ENCODE measurements around the gene ANGPT4. TPM values are rescaled to one million over a fixed set of nuclear protein-coding genes. Genes with fewer than 3 reads are reported as not detected.

Gene ANGPT4
- total RNA-seq (not detected), polyA plus RNA-seq (not detected)

DNA sequence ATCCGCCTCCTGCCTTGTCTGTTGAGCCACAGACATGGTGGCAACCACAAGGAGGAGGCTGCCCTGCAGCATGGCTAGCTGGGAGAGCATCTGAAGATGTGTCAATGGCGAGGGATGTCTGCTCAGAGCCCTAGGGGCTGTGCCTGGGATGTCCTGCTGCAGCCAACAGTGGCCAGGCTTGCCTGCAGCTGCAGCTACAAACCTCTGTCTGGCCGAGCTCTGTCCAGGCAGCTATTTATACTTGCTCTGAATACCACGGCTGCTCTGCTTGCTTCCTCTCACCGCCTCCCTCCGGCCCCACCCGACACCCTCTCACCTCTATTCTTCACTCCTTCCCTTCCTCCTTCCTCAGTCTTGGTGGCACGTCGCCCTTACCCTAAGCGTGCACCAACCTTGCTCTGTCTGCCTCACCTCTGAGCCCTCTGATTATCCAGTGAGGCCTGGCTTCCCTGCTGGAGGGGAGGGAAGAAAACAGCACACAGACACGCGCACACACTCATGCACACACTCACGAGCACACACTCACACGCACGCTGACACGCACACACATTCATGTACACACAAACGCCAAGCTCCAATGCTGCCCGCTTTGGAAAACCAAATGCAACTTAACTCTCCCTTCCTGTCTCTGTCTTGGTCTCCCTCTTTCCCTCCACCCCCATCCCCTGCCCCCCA is at the start of gene ANGPT4:
Gene ANGPT4 (minus strand): TSS at position 210 of the 675 bp plus-strand sequence. CDS start 120 bp downstream, at position 90.
- H3K4me3 ChIP-seq (ENCODE audit: low read length in 2 of 2) = no peak within 1 kb of the TSS
- H3K36me3 ChIP-seq (ENCODE audit: insufficient read depth, low read length) = no peaks in the 10 kb centered on the region
- DNase-seq = no peak
- H3K4me3 Mint-ChIP-seq = no peak within 1 kb of the TSS
- H3K27me3 Mint-ChIP-seq = peaks cover 7 to 15% of the 10 kb centered on the region in 2 donors
- H3K4me1 ChIP-seq (ENCODE audit: insufficient read depth, low read length) = no peaks in the 10 kb centered on the region
- H3K27me3 ChIP-seq (ENCODE audit: insufficient read depth, low read length) = no peaks in the 10 kb centered on the region
- H3K36me3 Mint-ChIP-seq = no peaks in the 10 kb centered on the region
- no peaks in the 10 kb centered on the region for H3K9me3 ChIP-seq (ENCODE audit: control insufficient read depth in 1 of 2, low read length in 2 of 2)
- H3K4me1 Mint-ChIP-seq = peaks cover 0 to 2% (median 0%) of the 10 kb centered on the region in 4 donors
- H3K27ac Mint-ChIP-seq = no peak within 1 kb of the TSS
- intact Hi-C loops (cut with micrococcal nuclease) = no loop called here
- ChIA-PET CTCF (ENCODE audit: partially characterized antibody) (interaction anchor here (1.0 kb wide), 1 partner anchor 39 kb away, joined by 3 read pairs; no protein-coding TSS in a partner anchor), POLR2A (ENCODE audit: partially characterized antibody) (no interaction called here)
- H3K9me3 Mint-ChIP-seq = peaks cover 0 to 4% (median 0%) of the 10 kb centered on the region in 8 donors
- H3K27ac ChIP-seq (ENCODE audit: low read depth, low read length) = no peak within 1 kb of the TSS

GRCh38 chr20:963795-964194 is 47.7 kb upstream of the ANGPT4 start:
- Mint-ChIP-seq H3K9me3 (no peaks in the 10 kb centered on the region), H3K36me3 (no peaks in the 10 kb centered on the region), H3K27me3 (peaks cover 6 to 34% of the 10 kb centered on the region in 2 donors), H3K27ac (no peak overlapping the region), H3K4me1 (no peaks in the 10 kb centered on the region), H3K4me3 (no peak overlapping the region)
- Histone ChIP-seq H3K36me3 (ENCODE audit: insufficient read depth, low read length) (no peaks in the 10 kb centered on the region), H3K27me3 (ENCODE audit: insufficient read depth, low read length) (no peaks in the 10 kb centered on the region), H3K9me3 (ENCODE audit: control insufficient read depth in 1 of 2, low read length in 2 of 2) (no peaks in the 10 kb centered on the region), H3K4me1 (ENCODE audit: insufficient read depth, low read length) (no peaks in the 10 kb centered on the region), H3K27ac (ENCODE audit: low read depth, low read length) (no peak overlapping the region), H3K4me3 (ENCODE audit: low read length in 2 of 2) (no peak overlapping the region)
- no peak for DNase-seq
- intact Hi-C loops (cut with micrococcal nuclease) = no loop called here
- CTCF ChIA-PET (ENCODE audit: partially characterized antibody) = interaction anchor here (1.2 kb wide), 1 partner anchor 8 kb away, joined by 3 read pairs; no protein-coding TSS in a partner anchor
- POLR2A ChIA-PET (ENCODE audit: partially characterized antibody) = no interaction called here

- H3K27ac ChIP-seq (ENCODE audit: low read depth, low read length) = no peak overlapping the region
- Mint-ChIP-seq H3K4me1 (no peaks in the 10 kb centered on the region), H3K9me3 (no peaks in the 10 kb centered on the region), H3K27me3 (peaks cover 9 to 34% of the 10 kb centered on the region in 2 donors), H3K36me3 (no peaks in the 10 kb centered on the region), H3K27ac (no peak overlapping the region), H3K4me3 (no peak overlapping the region)
- no peaks in the 10 kb centered on the region for H3K27me3 ChIP-seq (ENCODE audit: insufficient read depth, low read length)
- intact Hi-C loops (cut with micrococcal nuclease) = no loop called here
- ChIA-PET CTCF (ENCODE audit: partially characterized antibody) (interaction anchor here (10.8 kb wide), 1 partner anchor 146 kb away, joined by 239 read pairs; no protein-coding TSS in a partner anchor), POLR2A (ENCODE audit: partially characterized antibody) (no interaction called here)
- H3K36me3 ChIP-seq (ENCODE audit: insufficient read depth, low read length) = no peaks in the 10 kb centered on the region
- no peak overlapping the region for H3K4me3 ChIP-seq (ENCODE audit: low read length in 2 of 2)
- DNase-seq = no peak
- no peaks in the 10 kb centered on the region for H3K4me1 ChIP-seq (ENCODE audit: insufficient read depth, low read length)
- no peaks in the 10 kb centered on the region for H3K9me3 ChIP-seq (ENCODE audit: control insufficient read depth in 1 of 2, low read length in 2 of 2)
Measured at GRCh38 chr20:962683-963082, 46.5 kb upstream of the ANGPT4 start.

- H3K4me1 ChIP-seq (ENCODE audit: insufficient read depth, low read length) = no peaks in the 10 kb centered on the region
- no peak overlapping the region for H3K27ac ChIP-seq (ENCODE audit: low read depth, low read length)
- no peak overlapping the region for H3K4me3 ChIP-seq (ENCODE audit: low read length in 2 of 2)
- peaks cover 11 to 34% of the 10 kb centered on the region in 2 donors for H3K27me3 Mint-ChIP-seq
- no peaks in the 10 kb centered on the region for H3K36me3 Mint-ChIP-seq
- no peak for DNase-seq
- H3K9me3 Mint-ChIP-seq = no peaks in the 10 kb centered on the region
- no peaks in the 10 kb centered on the region for H3K36me3 ChIP-seq (ENCODE audit: insufficient read depth, low read length)
- H3K9me3 ChIP-seq (ENCODE audit: control insufficient read depth in 1 of 2, low read length in 2 of 2) = no peaks in the 10 kb centered on the region
- H3K4me3 Mint-ChIP-seq = no peak overlapping the region
- no peaks in the 10 kb centered on the region for H3K27me3 ChIP-seq (ENCODE audit: insufficient read depth, low read length)
- no peaks in the 10 kb centered on the region for H3K4me1 Mint-ChIP-seq
- POLR2A ChIA-PET (ENCODE audit: partially characterized antibody) = no interaction called here
- CTCF ChIA-PET (ENCODE audit: partially characterized antibody) = interaction anchor here (0.8 to 10.8 kb wide), 2 partner anchors 10 to 145 kb away, joined by 3 to 239 read pairs; no protein-coding TSS in a partner anchor
- H3K27ac Mint-ChIP-seq = no peak overlapping the region
- intact Hi-C loops (cut with micrococcal nuclease) = no loop called here
Measured at GRCh38 chr20:962223-962622, 46.1 kb upstream of the ANGPT4 start.

GRCh38 chr20:961768-962167 is 45.6 kb upstream of the ANGPT4 start:
- Mint-ChIP-seq H3K27ac (no peak overlapping the region), H3K27me3 (peaks cover 11 to 34% of the 10 kb centered on the region in 2 donors), H3K4me1 (no peaks in the 10 kb centered on the region)

DNA sequence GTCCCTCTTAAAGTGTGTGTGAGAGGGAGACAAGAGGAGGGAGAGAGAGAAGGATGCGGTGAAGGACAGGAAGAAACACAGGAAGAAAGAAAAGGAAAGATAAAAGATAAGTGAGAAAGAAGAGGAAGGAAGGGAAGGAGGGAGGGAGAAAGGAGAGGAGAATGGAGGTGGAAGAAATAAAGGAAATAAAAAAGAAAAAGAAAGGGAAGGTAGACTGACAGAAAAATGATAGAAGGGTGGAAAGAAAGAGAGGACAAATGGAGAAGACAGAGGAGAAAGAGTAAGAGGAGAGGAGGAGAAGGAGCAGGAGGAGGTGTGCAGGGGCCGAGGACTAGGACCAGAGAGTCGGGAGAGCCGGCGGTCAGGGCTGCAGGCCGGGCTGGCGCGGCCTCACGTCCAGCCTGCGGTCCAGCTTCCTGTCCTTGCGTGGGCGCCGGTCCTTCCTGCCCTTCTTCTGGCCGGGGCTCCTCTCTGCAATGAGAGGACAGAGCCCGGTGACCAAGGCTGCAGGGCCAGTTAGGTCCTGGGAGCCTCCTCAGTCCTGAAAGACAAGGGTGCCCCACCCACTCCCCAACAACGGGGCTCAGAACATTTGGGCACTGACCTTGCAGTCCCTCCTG is 44.0 kb upstream of the ANGPT4 start:
- H3K27me3 ChIP-seq (ENCODE audit: insufficient read depth, low read length) = peaks cover 3% of the 10 kb centered on the region
- Mint-ChIP-seq H3K4me1 (peaks cover 0 to 3% (median 1%) of the 10 kb centered on the region in 4 donors), H3K27ac (no peak overlapping the region), H3K27me3 (peaks cover 15 to 36% of the 10 kb centered on the region in 2 donors), H3K9me3 (no peaks in the 10 kb centered on the region), H3K36me3 (no peaks in the 10 kb centered on the region), H3K4me3 (no peak overlapping the region)
- CTCF ChIA-PET (ENCODE audit: partially characterized antibody) = interaction anchor here (10.8 kb wide), 1 partner anchor 143 kb away, joined by 239 read pairs; no protein-coding TSS in a partner anchor
- H3K27ac ChIP-seq (ENCODE audit: low read depth, low read length) = no peak overlapping the region
- H3K4me1 ChIP-seq (ENCODE audit: insufficient read depth, low read length) = no peaks in the 10 kb centered on the region
- no peaks in the 10 kb centered on the region for H3K9me3 ChIP-seq (ENCODE audit: control insufficient read depth in 1 of 2, low read length in 2 of 2)
- intact Hi-C loops (cut with micrococcal nuclease) = loop anchor here (5.0 kb wide), 1 partner anchor 252 kb away; no protein-coding TSS in a partner anchor
- H3K4me3 ChIP-seq (ENCODE audit: low read length in 2 of 2) = no peak overlapping the region
- no peak for DNase-seq
- POLR2A ChIA-PET (ENCODE audit: partially characterized antibody) = no interaction called here
- no peaks in the 10 kb centered on the region for H3K36me3 ChIP-seq (ENCODE audit: insufficient read depth, low read length)

More at GRCh38 chr20:961768-962167, 45.6 kb upstream of the ANGPT4 start:
- Histone ChIP-seq H3K27ac (ENCODE audit: low read depth, low read length) (no peak overlapping the region), H3K27me3 (ENCODE audit: insufficient read depth, low read length) (no peaks in the 10 kb centered on the region), H3K36me3 (ENCODE audit: insufficient read depth, low read length) (no peaks in the 10 kb centered on the region), H3K4me1 (ENCODE audit: insufficient read depth, low read length) (no peaks in the 10 kb centered on the region), H3K9me3 (ENCODE audit: control insufficient read depth in 1 of 2, low read length in 2 of 2) (no peaks in the 10 kb centered on the region), H3K4me3 (ENCODE audit: low read length in 2 of 2) (no peak overlapping the region)
- no peak for DNase-seq
- intact Hi-C loops (cut with micrococcal nuclease) = no loop called here
- POLR2A ChIA-PET (ENCODE audit: partially characterized antibody) = no interaction called here
- CTCF ChIA-PET (ENCODE audit: partially characterized antibody) = interaction anchor here (0.8 to 10.8 kb wide), 2 partner anchors 10 to 145 kb away, joined by 3 to 239 read pairs; no protein-coding TSS in a partner anchor
- no peaks in the 10 kb centered on the region for H3K36me3 Mint-ChIP-seq
- no peaks in the 10 kb centered on the region for H3K9me3 Mint-ChIP-seq
- no peak overlapping the region for H3K4me3 Mint-ChIP-seq
